ENCODE measurements around the gene OR6M1. TPM values are rescaled to one million over a fixed set of nuclear protein-coding genes. Genes with fewer than 3 reads are reported as not detected.
A peak's percentile ranks its signal among the peaks of the same experiment; 100 is the strongest.

OR6M1 gene, protein sequence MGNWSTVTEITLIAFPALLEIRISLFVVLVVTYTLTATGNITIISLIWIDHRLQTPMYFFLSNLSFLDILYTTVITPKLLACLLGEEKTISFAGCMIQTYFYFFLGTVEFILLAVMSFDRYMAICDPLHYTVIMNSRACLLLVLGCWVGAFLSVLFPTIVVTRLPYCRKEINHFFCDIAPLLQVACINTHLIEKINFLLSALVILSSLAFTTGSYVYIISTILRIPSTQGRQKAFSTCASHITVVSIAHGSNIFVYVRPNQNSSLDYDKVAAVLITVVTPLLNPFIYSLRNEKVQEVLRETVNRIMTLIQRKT
- not detected for polyA plus RNA-seq (ENCODE audit: insufficient read length in 4 of 4)

DNA sequence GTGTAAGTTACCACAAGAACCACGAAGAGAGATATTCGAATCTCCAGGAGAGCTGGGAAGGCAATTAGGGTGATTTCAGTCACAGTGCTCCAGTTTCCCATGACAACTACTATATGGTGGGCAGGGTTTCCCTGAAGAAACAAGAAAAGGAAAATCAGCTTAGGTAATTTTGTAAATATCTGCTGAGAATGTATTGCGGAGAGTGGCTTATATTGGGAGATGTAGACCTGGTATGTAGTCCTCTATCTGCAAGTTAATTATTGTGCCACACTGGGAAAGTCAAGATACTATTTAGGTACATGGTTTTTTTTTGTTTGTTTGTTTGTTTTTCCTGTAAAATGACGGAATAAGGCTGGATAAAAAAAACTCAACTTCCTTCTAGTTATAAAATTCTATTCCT lies at the start of gene OR6M1:
TSS of gene OR6M1 (minus strand) at position 101 of the 400 bp plus-strand sequence. CDS start at position 101, 0 bp downstream.
- DNase-seq (ENCODE audit: low read depth in 4 of 4, low spot score in 3 of 4) = no peak

DNA sequence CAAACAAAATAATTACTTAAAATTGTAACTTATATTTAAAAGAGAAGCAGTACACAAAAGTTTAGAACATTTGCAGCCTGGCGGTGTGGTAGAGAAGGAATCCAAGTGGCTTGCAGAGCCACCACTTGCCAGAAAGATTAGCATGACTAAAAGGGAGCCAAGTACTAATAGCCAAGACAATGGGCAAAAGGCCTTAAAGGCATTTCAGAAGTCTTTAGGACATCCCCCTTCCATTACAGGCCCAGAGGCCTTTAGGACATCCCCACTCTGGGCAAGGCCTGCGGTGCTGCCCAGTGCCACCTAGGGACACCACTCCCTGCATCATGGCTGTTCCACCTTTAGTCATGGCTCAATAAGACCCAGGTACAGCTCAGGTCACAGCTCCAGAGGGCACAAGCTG lies 46.9 kb upstream of the OR6M1 start:
- no peak for DNase-seq (ENCODE audit: low read depth in 4 of 4, low spot score in 3 of 4)

GRCh38 chr11:123852321-123852720 lies 46.2 kb upstream of the OR6M1 start:
- DNase-seq (ENCODE audit: low read depth in 4 of 4, low spot score in 3 of 4) = no peak

GRCh38 chr11:123851110-123851509 lies 45.0 kb upstream of the OR6M1 start:
- DNase-seq (ENCODE audit: low read depth in 4 of 4, low spot score in 3 of 4) = no peak

DNA sequence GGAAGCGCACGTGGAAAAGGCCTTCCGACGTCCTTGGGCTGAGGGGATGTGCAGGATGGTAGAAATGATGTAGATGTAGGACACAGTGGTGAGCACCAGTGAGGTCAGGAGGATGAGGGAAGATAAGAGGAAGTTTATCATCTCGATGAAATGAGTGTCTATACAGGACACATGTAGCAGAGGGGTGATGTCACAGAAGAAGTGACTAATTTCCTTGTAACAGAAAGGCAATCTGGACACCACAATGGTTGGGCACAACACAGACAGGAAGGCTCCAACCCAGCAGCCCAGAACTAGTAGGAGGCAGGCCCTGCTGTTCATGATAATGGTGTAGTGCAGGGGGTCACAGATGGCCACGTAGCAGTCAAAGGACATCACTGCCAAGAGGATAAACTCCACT lies 35.0 kb upstream of the OR6M1 start:
- no peak for DNase-seq (ENCODE audit: low read depth in 4 of 4, low spot score in 3 of 4)

DNA sequence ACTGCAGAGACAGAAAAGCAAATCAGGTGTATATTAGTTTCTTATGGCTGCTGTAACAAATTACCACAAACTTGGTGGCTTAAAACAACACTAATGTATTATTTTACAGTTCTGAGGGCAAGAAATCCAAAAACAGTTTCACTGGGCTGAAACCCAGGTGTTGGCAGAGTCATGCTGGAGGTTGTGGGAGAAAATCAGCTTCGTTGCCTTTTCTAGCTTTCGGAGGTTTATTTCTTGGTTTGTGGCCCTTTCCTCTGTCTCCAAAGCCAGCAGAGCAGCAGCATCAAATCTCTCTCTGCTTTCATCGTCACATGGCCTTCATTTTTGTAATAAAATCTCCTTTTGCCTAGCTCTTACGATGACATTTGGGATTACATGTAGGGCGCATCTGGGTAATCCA lies 33.0 kb upstream of the OR6M1 start:
- no peak for DNase-seq (ENCODE audit: low read depth in 4 of 4, low spot score in 3 of 4)

DNA sequence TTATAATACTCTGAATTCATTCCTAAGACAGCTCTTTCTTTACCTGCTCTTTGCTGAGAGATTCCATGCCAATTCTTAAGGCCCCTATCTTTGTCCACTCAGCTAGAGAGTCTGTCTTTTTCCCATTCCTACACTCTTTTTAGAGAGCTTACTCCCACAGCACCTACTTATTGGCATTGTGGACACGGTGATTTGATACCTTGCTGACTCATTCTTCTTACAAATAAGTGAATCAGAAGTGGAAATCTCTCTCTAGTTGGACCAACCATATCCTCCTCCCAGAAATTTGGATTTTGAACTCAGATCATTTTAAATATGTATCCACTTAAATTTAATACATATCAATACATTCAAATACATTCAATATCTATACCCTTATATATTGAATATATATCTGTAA lies 32.5 kb upstream of the OR6M1 start:
- no peak for DNase-seq (ENCODE audit: low read depth in 4 of 4, low spot score in 3 of 4)

- DNase-seq (ENCODE audit: low read depth in 4 of 4, low spot score in 3 of 4) = no peak
Observed at GRCh38 chr11:123838199-123838598, 32.0 kb upstream of the OR6M1 start.

DNA sequence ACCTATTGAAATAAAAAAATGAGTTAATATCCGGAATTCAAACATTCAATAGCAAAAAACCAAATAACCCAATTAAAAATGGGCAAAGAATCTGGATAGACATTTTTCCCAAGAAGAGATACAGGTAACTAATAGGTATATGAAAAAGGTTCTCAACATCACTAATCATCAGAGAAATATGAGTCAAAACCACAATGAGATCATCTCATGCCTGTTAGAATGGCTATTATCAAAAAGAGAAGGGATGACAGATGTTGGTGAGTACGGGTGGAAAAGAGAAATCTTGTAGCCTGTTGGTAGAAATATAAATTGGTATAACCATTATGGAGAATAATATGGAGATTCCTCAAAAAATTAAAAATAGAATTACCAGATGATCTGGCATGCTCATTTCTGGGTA lies 26.9 kb upstream of the OR6M1 start:
- no peak for DNase-seq (ENCODE audit: low read depth in 4 of 4, low spot score in 3 of 4)

DNA sequence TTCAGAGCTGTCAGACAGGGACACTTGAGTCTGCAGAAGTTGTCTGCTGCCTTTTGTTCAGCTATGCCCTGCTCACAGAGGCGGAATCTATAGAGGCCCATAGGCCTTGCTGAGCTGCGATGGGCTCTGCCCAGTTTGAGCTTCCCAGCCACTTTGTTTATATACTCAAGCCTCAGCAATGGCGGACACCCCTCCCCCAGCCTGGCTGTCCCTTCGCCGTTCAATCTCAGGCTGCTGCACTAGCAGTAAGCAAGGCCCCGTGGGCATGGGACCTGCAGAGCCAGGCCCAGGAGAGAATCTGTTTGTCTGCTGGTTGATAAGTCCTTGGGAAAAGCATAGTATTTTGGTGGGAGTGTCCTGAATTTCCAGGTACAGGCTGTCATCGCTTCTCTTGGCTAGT lies 23.6 kb upstream of the OR6M1 start:
- DNase-seq (ENCODE audit: low read depth in 4 of 4, low spot score in 3 of 4) = no peak

GRCh38 chr11:123822599-123822998 lies 16.4 kb upstream of the OR6M1 start:
- DNase-seq (ENCODE audit: low read depth in 4 of 4, low spot score in 3 of 4) = peak in 1 of 4 donors; percentile 15

GRCh38 chr11:123822032-123822431 lies 15.9 kb upstream of the OR6M1 start:
- peak in 1 of 4 donors; percentile 19 for DNase-seq (ENCODE audit: low read depth in 4 of 4, low spot score in 3 of 4)

DNA sequence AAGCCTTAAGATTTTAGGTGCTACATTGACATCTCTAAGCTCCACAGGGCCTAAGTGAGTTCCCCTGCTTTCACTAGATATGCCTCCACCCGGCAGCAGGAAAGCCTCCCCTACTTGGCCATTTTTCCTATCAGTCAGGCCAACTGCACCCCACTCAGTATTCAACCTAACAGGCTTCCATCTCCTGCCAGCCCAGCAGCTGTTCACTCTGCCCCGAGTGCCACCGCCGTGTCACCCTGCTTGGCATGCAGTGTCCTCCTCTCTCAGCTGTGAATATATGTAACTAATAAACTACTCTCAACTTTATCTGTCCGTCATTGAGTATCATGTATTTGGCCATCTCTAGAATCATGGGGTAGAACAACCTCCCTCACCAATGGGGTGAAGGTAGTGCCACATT lies 9.0 kb upstream of the OR6M1 start:
- no peak for DNase-seq (ENCODE audit: low read depth in 4 of 4, low spot score in 3 of 4)

DNA sequence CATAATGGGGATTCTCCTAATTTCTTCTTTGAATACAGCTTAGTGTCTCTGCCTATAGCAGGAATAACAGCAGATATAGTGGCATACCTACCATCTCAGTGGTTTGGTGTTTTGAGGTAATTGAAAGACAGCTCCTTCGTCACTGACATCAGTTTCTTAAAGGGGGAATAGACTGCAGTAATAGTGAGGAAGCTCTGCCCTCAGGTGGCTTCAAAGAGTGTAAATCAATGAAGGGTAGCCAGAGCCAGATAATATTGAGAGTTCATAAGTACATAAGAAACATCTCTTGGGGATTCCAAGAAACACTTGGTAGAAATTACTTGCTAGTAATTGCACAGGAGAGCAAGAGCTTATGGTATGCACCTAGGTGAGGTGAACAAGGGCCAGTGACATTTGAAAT lies 4.4 kb downstream of the OR6M1 start:
- DNase-seq (ENCODE audit: low read depth in 4 of 4, low spot score in 3 of 4) = no peak

GRCh38 chr11:123800036-123800435 lies 6.1 kb downstream of the OR6M1 start:
- DNase-seq (ENCODE audit: low read depth in 4 of 4, low spot score in 3 of 4) = no peak

- DNase-seq (ENCODE audit: low read depth in 4 of 4, low spot score in 3 of 4) = no peak
Observed at GRCh38 chr11:123799438-123799837, 6.7 kb downstream of the OR6M1 start.

DNA sequence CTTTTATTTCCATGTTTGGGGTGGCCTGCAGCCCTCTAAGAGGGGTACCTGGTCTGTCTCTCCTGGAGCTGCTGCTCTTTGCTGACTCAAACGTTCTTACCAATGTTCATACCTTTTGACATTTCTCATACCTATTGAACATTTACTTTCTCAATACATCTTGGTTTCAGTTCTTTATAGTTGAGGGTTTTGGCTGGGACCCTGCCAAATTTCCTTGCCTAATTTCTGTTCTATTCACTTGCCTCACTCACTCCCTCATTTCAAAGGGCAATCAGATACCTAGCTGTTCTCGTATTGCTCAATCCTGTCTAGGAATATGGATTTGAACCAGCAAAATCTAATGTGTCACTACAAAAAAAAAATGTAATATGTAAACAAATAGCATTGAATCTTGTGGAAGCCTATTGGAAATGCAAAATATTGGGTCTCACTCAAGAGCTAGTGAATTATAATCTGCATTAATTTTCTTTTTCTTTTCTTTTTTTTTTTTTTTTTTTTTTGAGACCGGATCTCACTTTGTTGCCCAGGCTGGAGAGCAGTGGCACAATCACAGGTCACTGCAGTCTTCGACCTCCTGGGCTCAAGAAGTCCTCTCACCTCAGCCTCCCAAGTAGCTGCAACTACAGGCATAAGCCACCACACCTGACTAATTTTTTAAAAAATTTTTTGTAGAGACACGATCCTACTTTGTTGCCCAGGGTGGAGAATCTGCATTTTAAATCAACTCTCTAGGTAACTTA lies 7.5 kb downstream of the OR6M1 start:
- DNase-seq (ENCODE audit: low read depth in 4 of 4, low spot score in 3 of 4) = no peak

DNA sequence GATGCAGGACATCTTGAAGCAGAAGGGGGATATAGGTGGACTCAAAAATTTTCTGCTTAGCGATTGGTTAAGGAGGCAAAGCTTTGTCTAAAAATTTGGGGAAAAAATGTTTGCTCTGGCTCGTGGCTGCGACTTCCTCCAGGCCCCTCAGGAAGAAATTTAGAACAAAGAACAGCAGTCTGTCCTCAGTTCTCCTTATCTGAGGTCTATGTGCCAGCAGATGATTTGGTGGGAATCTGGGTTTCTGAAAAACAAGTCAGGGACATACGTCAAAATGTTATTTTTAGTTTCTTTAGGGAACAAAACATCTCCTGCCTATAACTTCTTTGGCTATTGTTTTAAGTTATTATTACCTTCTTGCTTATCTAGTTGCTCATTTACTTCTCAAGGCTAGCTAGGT lies 8.1 kb downstream of the OR6M1 start:
- no peak for DNase-seq (ENCODE audit: low read depth in 4 of 4, low spot score in 3 of 4)

DNA sequence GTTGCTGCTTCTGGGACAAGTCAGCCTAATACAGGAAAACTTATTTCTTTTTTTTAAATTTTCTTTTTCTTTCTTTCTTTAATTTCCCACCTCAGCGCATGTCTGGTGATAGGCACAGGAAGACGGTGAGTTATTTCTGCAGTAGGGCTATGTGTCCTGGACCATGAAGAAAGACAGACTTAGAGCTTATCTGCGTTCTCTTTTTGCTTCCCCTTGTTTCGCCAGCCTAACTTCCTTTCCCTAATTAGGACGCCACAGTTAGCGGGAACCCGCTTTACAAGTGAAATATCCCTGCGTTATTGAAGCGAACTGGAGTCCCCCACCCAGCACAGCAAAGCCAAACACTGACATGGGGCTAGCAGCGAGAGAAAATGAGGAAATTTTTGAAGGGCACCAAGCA lies 8.6 kb downstream of the OR6M1 start:
- DNase-seq (ENCODE audit: low read depth in 4 of 4, low spot score in 3 of 4) = no peak

GRCh38 chr11:123797114-123797513 lies 9.0 kb downstream of the OR6M1 start:
- no peak for DNase-seq (ENCODE audit: low read depth in 4 of 4, low spot score in 3 of 4)

- no peak for DNase-seq (ENCODE audit: low read depth in 4 of 4, low spot score in 3 of 4)
Observed at GRCh38 chr11:123796226-123796625, 9.9 kb downstream of the OR6M1 start.

GRCh38 chr11:123783536-123783935 lies 22.6 kb downstream of the OR6M1 start:
- DNase-seq (ENCODE audit: low read depth in 4 of 4, low spot score in 3 of 4) = no peak
